HG03442 (cell line): Measurements from ENCODE around the gene KCTD3.

Source experiments
- ATAC-seq: cut with Tn5 transposase; IDR thresholded peaks from one replicate; pipeline ENCODE4 v1.9.1; 2021; ENCODE audit warnings: mild to moderate bottlenecking, moderate library complexity; ENCODE audit not compliant: unreplicated experiment

KCTD3 gene

GRCh38 chr1:215555531-215555930 lies 11.6 kb upstream of the KCTD3 start:
- ATAC-seq = no peak

GRCh38 chr1:215556996-215557395 lies 10.1 kb upstream of the KCTD3 start:
- no peak for ATAC-seq

GRCh38 chr1:215557504-215557903 lies 9.6 kb upstream of the KCTD3 start:
- no peak for ATAC-seq

GRCh38 chr1:215557992-215558626 lies 9.0 kb upstream of the KCTD3 start:
- no peak for ATAC-seq

GRCh38 chr1:215567491-215568298 lies 591 bp downstream of the KCTD3 start:
- ATAC-seq = peak; percentile 57

GRCh38 chr1:215568299-215568692 lies 1.2 kb downstream of the KCTD3 start:
- no peak for ATAC-seq

GRCh38 chr1:215569986-215570824 lies 3.1 kb downstream of the KCTD3 start:
- ATAC-seq = no peak

- no peak for ATAC-seq
Measured at GRCh38 chr1:215581896-215582295, 14.8 kb downstream of the KCTD3 start.

GRCh38 chr1:215583185-215583749 lies 16.2 kb downstream of the KCTD3 start:
- peak; percentile 60 for ATAC-seq

GRCh38 chr1:215584389-215584788 lies 17.3 kb downstream of the KCTD3 start:
- ATAC-seq = peak; percentile 72

GRCh38 chr1:215589650-215590435 lies 22.7 kb downstream of the KCTD3 start:
- ATAC-seq = no peak

GRCh38 chr1:215590779-215591491 lies 23.8 kb downstream of the KCTD3 start:
- no peak for ATAC-seq

GRCh38 chr1:215594640-215595039 lies 27.5 kb downstream of the KCTD3 start:
- no peak for ATAC-seq

GRCh38 chr1:215595231-215595630 lies 28.1 kb downstream of the KCTD3 start:
- ATAC-seq = no peak

GRCh38 chr1:215597961-215598360 lies 30.9 kb downstream of the KCTD3 start:
- ATAC-seq = no peak

- ATAC-seq = no peak
Measured at GRCh38 chr1:215599418-215600074, 32.4 kb downstream of the KCTD3 start.

GRCh38 chr1:215600258-215600792 lies 33.2 kb downstream of the KCTD3 start:
- ATAC-seq = peak; percentile 41

- no peak for ATAC-seq
Measured at GRCh38 chr1:215600867-215601266, 33.8 kb downstream of the KCTD3 start.

- ATAC-seq = no peak
Measured at GRCh38 chr1:215601276-215601675, 34.2 kb downstream of the KCTD3 start.
